Activated CD8-positive, alpha-beta memory T cell treated with anti-CD3 and anti-CD28 coated beads, Interleukin-2, amount 50 U/mL, for 48 hours (primary cell): ENCODE data around the gene WDR27.
"Not testable (repeated sequence)": the region's sequence is repeated elsewhere in the genome, so short reads cannot be mapped to it uniquely, and the experiment has no call there.

Source experiments
- DNase-seq: peaks from one replicate; pipeline ENCODE4 v3.0.0-alpha.2; 2020

WDR27 gene

GRCh38 chr6:169469028-169469427 is 232.8 kb downstream of the WDR27 start:
- no peak for DNase-seq

GRCh38 chr6:169467755-169468154 is 234.1 kb downstream of the WDR27 start:
- DNase-seq, result not testable (repeated sequence)

GRCh38 chr6:169466256-169466655 is 235.6 kb downstream of the WDR27 start:
- not testable (repeated sequence) for DNase-seq

GRCh38 chr6:169457762-169458161 is 244.1 kb downstream of the WDR27 start:
- no peak for DNase-seq

- no peak for DNase-seq
These were observed 245.0 kb downstream of the WDR27 start for GRCh38 chr6:169456840-169457239.

- DNase-seq, result no peak
These were observed 246.4 kb downstream of the WDR27 start for GRCh38 chr6:169455470-169455869.

GRCh38 chr6:169454872-169455204 is 247.0 kb downstream of the WDR27 start:
- DNase-seq, result no peak

GRCh38 chr6:169454204-169454871 is 247.5 kb downstream of the WDR27 start:
- no peak for DNase-seq

GRCh38 chr6:169452869-169453620 is 248.8 kb downstream of the WDR27 start:
- no peak for DNase-seq

- DNase-seq, result no peak
These were observed 249.5 kb downstream of the WDR27 start for GRCh38 chr6:169452117-169452868.

GRCh38 chr6:169451065-169451838 is 250.6 kb downstream of the WDR27 start:
- DNase-seq, result no peak

- DNase-seq, result no peak
These were observed 251.7 kb downstream of the WDR27 start for GRCh38 chr6:169450097-169450496.

GRCh38 chr6:169449221-169449620 is 252.6 kb downstream of the WDR27 start:
- no peak for DNase-seq

- no peak for DNase-seq
These were observed 255.9 kb downstream of the WDR27 start for GRCh38 chr6:169445661-169446581.

GRCh38 chr6:169445227-169445626 is 256.6 kb downstream of the WDR27 start:
- no peak for DNase-seq

- DNase-seq, result no peak
These were observed 260.5 kb downstream of the WDR27 start for GRCh38 chr6:169441292-169441691.

GRCh38 chr6:169439710-169440109 is 262.1 kb downstream of the WDR27 start:
- no peak for DNase-seq

- not testable (repeated sequence) for DNase-seq
These were observed 267.3 kb downstream of the WDR27 start for GRCh38 chr6:169434554-169434953.

GRCh38 chr6:169429001-169429400 is 272.8 kb downstream of the WDR27 start:
- DNase-seq, result no peak

GRCh38 chr6:169428532-169428931 is 273.3 kb downstream of the WDR27 start:
- peak; percentile 39 for DNase-seq

GRCh38 chr6:169427856-169428255 is 274.0 kb downstream of the WDR27 start:
- no peak for DNase-seq

GRCh38 chr6:169426611-169427010 is 275.2 kb downstream of the WDR27 start:
- DNase-seq, result no peak
